OCI-LY7 (cell line): ENCODE data around the gene SEC24D. TPM values are rescaled to one million over a fixed set of nuclear protein-coding genes. Genes with fewer than 3 reads are reported as not detected.

Source experiments
- BruUV-seq: library from RNA; stranded (reverse); fragments of 400-500 nt; replicated peaks from 2 replicates; lab custom pipeline; 2021; lab: Mats Ljungman, UMichigan
- CTCF ChIA-PET: fragments of 300-600 bp; sonication (Branson Sonifier 250); formaldehyde crosslinking; loops from one replicate; lab custom pipeline; 2022; ENCODE audit warnings: antibody characterized with exemption; ENCODE audit not compliant: unreplicated experiment; lab: Charles Lee
- POLR2A ChIA-PET: fragments of 300-600 bp; sonication (Branson Sonifier 250); formaldehyde crosslinking; loops from one replicate; lab custom pipeline; 2022; ENCODE audit warnings: antibody characterized with exemption; lab: Charles Lee
- DNase-seq: peaks from one replicate; pipeline ENCODE4 v3.0.0-alpha.2; 2015; ENCODE audit warnings: low spot score
- H2AFZ ChIP-seq: fragments of 200-600 bp; sonication (generic), shearing (Covaris generic); 2 replicates; pipeline ENCODE4 v1.6.1; 2014; ENCODE audit warnings: mild to moderate bottlenecking, antibody characterized with exemption, low read length, moderate library complexity
- H3K27ac ChIP-seq: fragments of 200-600 bp; sonication (generic); 2 replicates; pipeline ENCODE4 v1.5.1; 2014; ENCODE audit warnings: mixed run types, low read depth, mild to moderate bottlenecking, moderate library complexity, low read length, inconsistent platforms; ENCODE audit not compliant: poor library complexity, severe bottlenecking
- H3K36me3 ChIP-seq: fragments of 200-600 bp; sonication (generic); 2 replicates; pipeline ENCODE4 v1.6.1; 2014; ENCODE audit warnings: mild to moderate bottlenecking, antibody characterized with exemption, low read length, moderate library complexity, mixed read lengths; ENCODE audit not compliant: insufficient read depth
- H3K4me1 ChIP-seq: fragments of 200-600 bp; sonication (generic); 2 replicates; pipeline ENCODE4 v1.5.1; 2014; ENCODE audit warnings: mild to moderate bottlenecking, low read length; ENCODE audit not compliant: insufficient read depth, poor library complexity, severe bottlenecking
- H3K4me2 ChIP-seq: fragments of 200-600 bp; sonication (generic); 2 replicates; pipeline ENCODE4 v1.6.1; 2014; ENCODE audit warnings: mild to moderate bottlenecking, low read length
- H3K4me3 ChIP-seq: fragments of 200-600 bp; sonication (generic); 2 replicates; pipeline ENCODE4 v1.5.1; 2014; ENCODE audit warnings: mild to moderate bottlenecking, low read depth, low read length; ENCODE audit not compliant: poor library complexity, severe bottlenecking
- H3K79me2 ChIP-seq: fragments of 200-600 bp; sonication (generic); 2 replicates; pipeline ENCODE4 v1.6.1; 2016; ENCODE audit warnings: low read depth, mild to moderate bottlenecking, low read length, moderate library complexity, mixed read lengths; ENCODE audit not compliant: insufficient read depth
- H3K9me2 ChIP-seq: fragments of 200-600 bp; sonication (generic); 2 replicates; pipeline ENCODE4 v1.6.1; 2016; ENCODE audit warnings: mild to moderate bottlenecking, low read length, mixed read lengths; ENCODE audit not compliant: insufficient read depth
- H3K9me3 ChIP-seq: fragments of 200-600 bp; sonication (generic); 2 replicates; pipeline ENCODE4 v1.6.1; 2014; ENCODE audit warnings: mild to moderate bottlenecking, mixed run types, low read length, mixed read lengths
- H4K20me1 ChIP-seq: fragments of 200-600 bp; sonication (generic); 2 replicates; pipeline ENCODE4 v1.6.1; 2014; ENCODE audit warnings: mild to moderate bottlenecking, antibody characterized with exemption, low read length, moderate library complexity, mixed read lengths; ENCODE audit not compliant: insufficient read depth
- CTCF ChIP-seq: fragments of 200-600 bp; sonication (generic); conservative IDR thresholded peaks from 2 replicates; pipeline ENCODE4 v1.5.1; 2014; ENCODE audit warnings: mild to moderate bottlenecking, antibody characterized with exemption, low read length, moderate library complexity, mixed read lengths
- EZH2phosphoT487 ChIP-seq: fragments of 200-600 bp; sonication (generic); IDR thresholded peaks from 2 replicates; pipeline ENCODE4 v1.6.1; 2018; ENCODE audit warnings: low read depth, borderline replicate concordance, mild to moderate bottlenecking, mixed run types, antibody characterized with exemption, low read length, moderate library complexity, mixed read lengths
- intact Hi-C: fragments of 100-400 bp; cut with micrococcal nuclease; formaldehyde crosslinking; loops from one replicate; pipeline ENCODE4 v1.10.0; 2022; ENCODE audit not compliant: unreplicated experiment
- total RNA-seq, 2 experiments: library from RNA; depleted of rRNA in 1 of 2; stranded (reverse); fragments of >200 nt in 1 of 2; shearing (Covaris generic) in 1 of 2; gene quantifications; 2 replicates each; pipeline ENCODE4 v1.2.3, GENCODE V29; 2014 to 2022

SEC24D gene
- total RNA-seq, 2 experiments from 2014 or later: 15.1 to 56.1 TPM

- ChIA-PET CTCF (no interaction called here), POLR2A (interaction anchor here (0.6 to 1.0 kb wide), 3 partner anchors 18 to 122 kb away, joined by 3 read pairs; no protein-coding TSS in a partner anchor)
- BruUV-seq: no TSS peak
Observed at GRCh38 chr4:118714682-118715081, 121.2 kb downstream of the SEC24D start.

GRCh38 chr4:118712872-118713271 is 123.1 kb downstream of the SEC24D start:
- Histone ChIP-seq H3K9me3 (no peaks in the 10 kb centered on the region), H3K4me1 (no peaks in the 10 kb centered on the region), H3K27ac (no peak overlapping the region), H3K79me2 (no peaks in the 10 kb centered on the region), H2AFZ (no peak overlapping the region), H4K20me1 (no peaks in the 10 kb centered on the region), H3K36me3 (peaks cover 62% of the 10 kb centered on the region), H3K9me2 (no peaks in the 10 kb centered on the region), H3K4me2 (no peak overlapping the region), H3K4me3 (no peak overlapping the region)
- intact Hi-C loops: no loop called here
- no peak for DNase-seq
- BruUV-seq: no TSS peak
- CTCF ChIA-PET: no interaction called here
- POLR2A ChIA-PET: interaction anchor here (0.5 to 0.7 kb wide), 2 partner anchors 809 to 1727 kb away, joined by 3 to 4 read pairs; no protein-coding TSS in a partner anchor
- TF ChIP-seq EZH2phosphoT487: no peak

More at GRCh38 chr4:118714682-118715081, 121.2 kb downstream of the SEC24D start:
- H3K4me2 ChIP-seq: no peak overlapping the region
- H3K4me1 ChIP-seq: no peaks in the 10 kb centered on the region
- H3K36me3 ChIP-seq: peaks cover 47% of the 10 kb centered on the region
- no peak overlapping the region for H3K27ac ChIP-seq
- no peaks in the 10 kb centered on the region for H3K79me2 ChIP-seq
- H2AFZ ChIP-seq: no peak overlapping the region
- H3K9me2 ChIP-seq: no peaks in the 10 kb centered on the region
- H3K9me3 ChIP-seq: no peaks in the 10 kb centered on the region
- no peak for DNase-seq
- intact Hi-C loops: no loop called here
- TF ChIP-seq CTCF (no peak), EZH2phosphoT487 (no peak)
- H3K4me3 ChIP-seq: no peak overlapping the region
- no peaks in the 10 kb centered on the region for H4K20me1 ChIP-seq

GRCh38 chr4:118711052-118711451 is 124.9 kb downstream of the SEC24D start:
- H3K9me2 ChIP-seq: no peaks in the 10 kb centered on the region
- H3K4me2 ChIP-seq: no peak overlapping the region
- no peaks in the 10 kb centered on the region for H3K4me1 ChIP-seq
- H3K79me2 ChIP-seq: no peaks in the 10 kb centered on the region
- intact Hi-C loops: no loop called here
- BruUV-seq: no TSS peak
- H3K9me3 ChIP-seq: no peaks in the 10 kb centered on the region
- no peak for TF ChIP-seq CTCF
- ChIA-PET POLR2A (interaction anchor here (0.9 kb wide), 1 partner anchor 29 kb away, joined by 6 read pairs; no protein-coding TSS in a partner anchor), CTCF (no interaction called here)
- H2AFZ ChIP-seq: no peak overlapping the region
- H4K20me1 ChIP-seq: no peaks in the 10 kb centered on the region
- H3K27ac ChIP-seq: no peak overlapping the region
- no peak overlapping the region for H3K4me3 ChIP-seq
- H3K36me3 ChIP-seq: peaks cover 79% of the 10 kb centered on the region
- no peak for DNase-seq
